GM12865 (cell line): ENCODE data around the gene VASH2.

Experiments used
- DNase-seq: peaks from one replicate; pipeline ENCODE4 v3.0.0; 2010; ENCODE audit warnings: low read depth
- H3K4me3 ChIP-seq: 2 replicates; pipeline ENCODE4 v1.5.1; 2011; ENCODE audit warnings: mild to moderate bottlenecking, low read depth, low read length, control low read depth
- TF ChIP-seq, protein P1 (sequence below): IDR thresholded peaks from 2 replicates; pipeline ENCODE4 v1.5.1; 2011; ENCODE audit warnings: low read length, control low read depth, low read depth, inconsistent platforms; ENCODE audit not compliant: insufficient read depth; ENCODE audit errors: missing control alignments

The VASH2 gene

GRCh38 chr1:213035573-213035972, 85.2 kb downstream of the VASH2 start:
- no peak overlapping the region for H3K4me3 ChIP-seq
- TF ChIP-seq, protein P1, sequence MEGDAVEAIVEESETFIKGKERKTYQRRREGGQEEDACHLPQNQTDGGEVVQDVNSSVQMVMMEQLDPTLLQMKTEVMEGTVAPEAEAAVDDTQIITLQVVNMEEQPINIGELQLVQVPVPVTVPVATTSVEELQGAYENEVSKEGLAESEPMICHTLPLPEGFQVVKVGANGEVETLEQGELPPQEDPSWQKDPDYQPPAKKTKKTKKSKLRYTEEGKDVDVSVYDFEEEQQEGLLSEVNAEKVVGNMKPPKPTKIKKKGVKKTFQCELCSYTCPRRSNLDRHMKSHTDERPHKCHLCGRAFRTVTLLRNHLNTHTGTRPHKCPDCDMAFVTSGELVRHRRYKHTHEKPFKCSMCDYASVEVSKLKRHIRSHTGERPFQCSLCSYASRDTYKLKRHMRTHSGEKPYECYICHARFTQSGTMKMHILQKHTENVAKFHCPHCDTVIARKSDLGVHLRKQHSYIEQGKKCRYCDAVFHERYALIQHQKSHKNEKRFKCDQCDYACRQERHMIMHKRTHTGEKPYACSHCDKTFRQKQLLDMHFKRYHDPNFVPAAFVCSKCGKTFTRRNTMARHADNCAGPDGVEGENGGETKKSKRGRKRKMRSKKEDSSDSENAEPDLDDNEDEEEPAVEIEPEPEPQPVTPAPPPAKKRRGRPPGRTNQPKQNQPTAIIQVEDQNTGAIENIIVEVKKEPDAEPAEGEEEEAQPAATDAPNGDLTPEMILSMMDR = no peak
- no peak for DNase-seq
